ENCODE measurements around the gene ZNF311.
"Not testable (repeated sequence)": the region's sequence is repeated elsewhere in the genome, so short reads cannot be mapped to it uniquely, and the experiment has no call there.

ZNF311 gene

GRCh38 chr6:28960846-28961500, 44.1 kb downstream of the ZNF311 start:
- Histone ChIP-seq H3K4me3 (ENCODE audit: low read length) (no peak overlapping the region), H3K27me3 (replicated peaks; ENCODE audit: insufficient read depth, low read length) (no peaks in the 10 kb centered on the region), H3K9me3 (replicated peaks; ENCODE audit: insufficient read depth, low read length) (no peaks in the 10 kb centered on the region), H3K79me2 (ENCODE audit: low read length) (no peaks in the 10 kb centered on the region), H3K27ac (ENCODE audit: low read length) (no peak overlapping the region), H3K4me2 (ENCODE audit: low read depth, low read length) (no peak overlapping the region), H2AFZ (ENCODE audit: low read length) (no peak overlapping the region), H3F3A (ENCODE audit: insufficient read depth, low read length) (no peaks in the 10 kb centered on the region), H3K9me2 (replicated peaks; ENCODE audit: insufficient read depth, low read length) (no peaks in the 10 kb centered on the region), H3K9ac (ENCODE audit: low read length) (no peak overlapping the region), H4K20me1 (ENCODE audit: insufficient read depth, low read length) (no peaks in the 10 kb centered on the region), H3K36me3 (replicated peaks; ENCODE audit: insufficient read depth, low read length) (no peaks in the 10 kb centered on the region), H3K4me1 (ENCODE audit: low read length) (no peaks in the 10 kb centered on the region)
- TF ChIP-seq EZH2phosphoT487 (IDR thresholded peaks at IDR 0.05; ENCODE audit: low read length) (no peak), CTCF (IDR thresholded peaks at IDR 0.05; ENCODE audit: low read length) (no peak), EZH2 (optimal IDR thresholded peaks at IDR 0.05; ENCODE audit: low read depth, low read length) (no peak)
- DNase-seq = no peak

- not testable (repeated sequence) for H3K9me3 ChIP-seq (replicated peaks; ENCODE audit: insufficient read depth, low read length); H3K36me3 ChIP-seq (replicated peaks; ENCODE audit: insufficient read depth, low read length); H4K20me1 ChIP-seq (ENCODE audit: insufficient read depth, low read length); H3K4me3 ChIP-seq (ENCODE audit: low read length); DNase-seq; H3K27me3 ChIP-seq (replicated peaks; ENCODE audit: insufficient read depth, low read length); H3K9ac ChIP-seq (ENCODE audit: low read length); H3F3A ChIP-seq (ENCODE audit: insufficient read depth, low read length); H3K9me2 ChIP-seq (replicated peaks; ENCODE audit: insufficient read depth, low read length); H3K27ac ChIP-seq (ENCODE audit: low read length); H3K4me2 ChIP-seq (ENCODE audit: low read depth, low read length); H3K79me2 ChIP-seq (ENCODE audit: low read length); H3K4me1 ChIP-seq (ENCODE audit: low read length); H2AFZ ChIP-seq (ENCODE audit: low read length)
These were observed 46.4 kb downstream of the ZNF311 start for GRCh38 chr6:28958561-28959243.

GRCh38 chr6:28957795-28958314, 47.3 kb downstream of the ZNF311 start:
- H3F3A ChIP-seq (ENCODE audit: insufficient read depth, low read length); H3K9me2 ChIP-seq (replicated peaks; ENCODE audit: insufficient read depth, low read length); H3K4me1 ChIP-seq (ENCODE audit: low read length); H4K20me1 ChIP-seq (ENCODE audit: insufficient read depth, low read length); H3K9ac ChIP-seq (ENCODE audit: low read length); H2AFZ ChIP-seq (ENCODE audit: low read length); H3K4me3 ChIP-seq (ENCODE audit: low read length); H3K9me3 ChIP-seq (replicated peaks; ENCODE audit: insufficient read depth, low read length); DNase-seq; H3K27me3 ChIP-seq (replicated peaks; ENCODE audit: insufficient read depth, low read length); H3K79me2 ChIP-seq (ENCODE audit: low read length); H3K36me3 ChIP-seq (replicated peaks; ENCODE audit: insufficient read depth, low read length); H3K4me2 ChIP-seq (ENCODE audit: low read depth, low read length); H3K27ac ChIP-seq (ENCODE audit: low read length): not testable (repeated sequence)

GRCh38 chr6:28956331-28956730, 48.8 kb downstream of the ZNF311 start:
- H3K9me2 ChIP-seq (replicated peaks; ENCODE audit: insufficient read depth, low read length) = no peaks in the 10 kb centered on the region
- H3K4me1 ChIP-seq (ENCODE audit: low read length) = no peaks in the 10 kb centered on the region
- TF ChIP-seq CTCF (IDR thresholded peaks at IDR 0.05; ENCODE audit: low read length) (no peak), EZH2 (optimal IDR thresholded peaks at IDR 0.05; ENCODE audit: low read depth, low read length) (no peak), EZH2phosphoT487 (IDR thresholded peaks at IDR 0.05; ENCODE audit: low read length) (no peak)
- H3K27me3 ChIP-seq (replicated peaks; ENCODE audit: insufficient read depth, low read length) = no peaks in the 10 kb centered on the region
- no peak overlapping the region for H2AFZ ChIP-seq (ENCODE audit: low read length)
- no peaks in the 10 kb centered on the region for H4K20me1 ChIP-seq (ENCODE audit: insufficient read depth, low read length)
- H3K4me3 ChIP-seq (ENCODE audit: low read length) = no peak overlapping the region
- no peak overlapping the region for H3K9ac ChIP-seq (ENCODE audit: low read length)
- no peaks in the 10 kb centered on the region for H3K9me3 ChIP-seq (replicated peaks; ENCODE audit: insufficient read depth, low read length)
- no peak overlapping the region for H3K4me2 ChIP-seq (ENCODE audit: low read depth, low read length)
- DNase-seq = no peak
- no peaks in the 10 kb centered on the region for H3K36me3 ChIP-seq (replicated peaks; ENCODE audit: insufficient read depth, low read length)
- H3K27ac ChIP-seq (ENCODE audit: low read length) = no peak overlapping the region
- H3K79me2 ChIP-seq (ENCODE audit: low read length) = no peaks in the 10 kb centered on the region
- H3F3A ChIP-seq (ENCODE audit: insufficient read depth, low read length) = no peaks in the 10 kb centered on the region
